HG03432 (cell line): ENCODE results near the gene ERP29.
"Not testable (repeated sequence)": the region's sequence is repeated elsewhere in the genome, so short reads cannot be mapped to it uniquely, and the experiment has no call there.

Source experiments
- ATAC-seq: cut with Tn5 transposase; IDR thresholded peaks from one replicate; pipeline ENCODE4 v1.9.1; 2021; ENCODE audit warnings: mild to moderate bottlenecking, moderate library complexity; ENCODE audit not compliant: unreplicated experiment

Gene ERP29

DNA sequence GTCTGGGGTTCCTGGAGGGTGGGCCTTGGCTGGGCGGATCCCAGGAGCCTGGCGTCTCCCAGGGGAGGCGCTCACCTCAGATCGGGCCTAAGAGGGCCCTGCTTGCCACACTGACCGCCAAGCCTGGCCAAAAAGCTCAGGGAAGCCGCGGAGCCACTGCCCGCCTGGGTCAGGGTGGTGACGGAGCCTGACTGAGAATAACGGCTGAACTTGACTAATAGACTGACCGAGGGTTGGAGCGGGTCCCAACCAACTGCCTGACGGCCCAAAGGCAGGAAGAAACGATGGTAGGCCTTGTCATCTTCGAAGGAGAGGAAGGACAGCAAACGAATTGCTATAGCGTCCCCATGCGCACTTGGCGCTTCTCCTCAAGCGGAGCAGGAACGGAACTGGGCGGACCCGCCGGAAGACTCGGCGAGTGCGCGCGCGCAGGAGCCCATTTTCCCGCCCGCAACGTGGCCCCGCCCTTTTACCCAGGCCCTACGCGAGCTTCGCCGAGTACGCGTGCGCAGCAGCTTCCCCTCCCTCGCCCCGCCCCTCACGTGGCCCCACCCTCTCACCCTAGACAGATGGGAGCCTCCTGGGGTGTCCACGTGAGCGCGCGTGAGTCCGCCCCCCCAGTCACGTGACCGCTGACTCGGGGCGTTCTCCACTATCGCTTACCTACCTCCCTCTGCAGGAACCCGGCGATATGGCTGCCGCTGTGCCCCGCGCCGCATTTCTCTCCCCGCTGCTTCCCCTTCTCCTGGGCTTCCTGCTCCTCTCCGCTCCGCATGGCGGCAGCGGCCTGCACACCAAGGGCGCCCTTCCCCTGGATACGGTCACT lies at the start of gene ERP29, which contains the start of gene TMEM116:
Gene ERP29, plus strand, starts transcription at position 652 of the 826 bp plus-strand sequence. Its CDS starts 40 bp downstream, at position 692.
Gene TMEM116, minus strand, starts transcription at position 391 of the 826 bp plus-strand sequence. CDS start 7,895 bp downstream, outside the sequence.
- ATAC-seq = peak; percentile 75

DNA sequence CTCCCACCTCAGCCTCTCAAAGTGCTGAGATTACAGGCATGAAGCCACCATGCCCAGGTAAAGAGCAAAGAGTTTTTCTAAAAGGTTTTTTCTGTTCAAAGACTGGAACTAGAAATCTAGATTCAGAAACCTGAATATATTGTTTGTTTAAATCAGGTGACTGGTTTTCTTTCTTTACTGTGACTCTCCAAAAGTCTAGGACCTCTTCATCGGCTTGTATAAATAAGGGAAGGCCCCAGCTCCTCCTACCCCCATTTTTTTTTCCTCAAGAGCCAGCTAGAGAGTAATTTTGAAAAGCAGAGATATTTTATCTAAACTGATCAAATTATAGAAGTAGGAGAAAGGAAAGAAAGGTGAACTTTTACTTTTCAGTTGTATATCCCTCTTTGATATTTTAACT lies 48.3 kb upstream of the ERP29 start:
- ATAC-seq = no peak

DNA sequence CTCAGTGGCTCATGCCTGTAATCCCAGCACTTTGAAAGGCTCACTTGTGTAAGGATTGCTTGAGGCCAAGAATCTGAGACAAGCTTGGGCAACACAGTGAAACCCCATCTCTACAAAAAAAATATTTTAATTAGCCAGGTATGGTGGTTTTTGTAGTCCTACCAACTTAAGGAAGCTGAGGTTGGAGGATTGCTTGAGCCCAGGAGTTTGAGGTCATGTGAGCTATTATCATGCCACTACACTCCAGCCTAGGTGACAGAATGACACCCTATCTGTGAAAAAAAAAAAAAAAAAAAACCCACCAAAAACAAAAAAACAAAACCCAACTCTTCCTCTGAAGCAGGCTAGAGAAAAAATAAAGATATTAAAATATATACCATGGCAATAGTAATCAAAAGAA lies 41.4 kb upstream of the ERP29 start:
- ATAC-seq = no peak

DNA sequence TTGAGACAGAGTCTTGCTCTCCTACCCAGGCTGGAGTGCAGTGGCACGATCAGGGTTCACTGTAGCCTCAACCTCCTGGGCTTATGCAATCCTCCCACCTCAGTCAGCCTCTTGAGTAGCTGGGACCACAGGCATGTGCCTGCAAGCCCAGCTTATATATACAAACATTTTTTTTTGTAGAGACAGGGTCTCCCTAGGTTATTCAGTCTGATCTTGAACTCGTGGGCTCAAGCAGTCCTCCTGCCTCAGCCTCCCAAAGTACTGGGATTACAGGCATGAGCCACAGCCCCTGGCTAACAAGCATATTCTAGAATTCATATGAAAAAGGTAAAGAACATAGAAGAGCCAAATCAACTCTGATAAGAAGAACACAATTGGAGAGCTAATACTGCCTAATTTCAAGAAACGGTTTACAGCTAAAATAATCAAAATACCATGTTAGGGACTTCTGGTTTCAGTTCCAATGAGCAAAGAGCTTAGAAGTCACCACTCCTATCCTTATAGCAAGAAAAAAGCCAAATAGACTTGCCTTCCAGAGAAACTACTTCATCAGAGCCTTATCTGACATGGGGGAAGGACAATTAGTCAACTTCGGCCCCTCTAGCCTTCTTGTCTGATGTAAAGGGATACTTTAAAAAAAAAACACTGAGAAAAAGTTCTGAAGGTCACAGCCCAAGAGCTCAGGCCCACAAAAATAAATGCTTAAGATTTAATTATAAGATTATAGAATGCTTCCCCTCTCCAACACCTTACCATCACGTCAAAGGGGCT lies 37.9 kb upstream of the ERP29 start:
- ATAC-seq = no peak

DNA sequence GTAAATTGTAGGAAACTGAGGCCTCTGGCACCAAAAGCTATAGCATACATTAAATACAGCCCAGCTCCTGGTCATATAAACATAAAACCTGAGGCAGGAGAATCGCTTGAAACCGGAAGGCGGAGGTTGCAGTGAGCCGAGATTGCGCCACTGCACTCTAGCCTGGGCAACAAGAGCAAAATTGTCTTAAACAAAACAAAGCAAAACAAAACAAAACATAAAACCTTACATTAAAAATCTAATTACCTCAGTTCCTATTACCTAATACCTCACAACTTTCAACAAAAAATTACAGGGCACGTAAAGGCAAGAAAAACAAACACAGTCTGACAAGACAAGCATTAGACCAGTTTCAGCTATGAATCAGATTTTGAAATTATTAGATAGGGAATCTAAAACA lies 36.9 kb upstream of the ERP29 start:
- no peak for ATAC-seq

DNA sequence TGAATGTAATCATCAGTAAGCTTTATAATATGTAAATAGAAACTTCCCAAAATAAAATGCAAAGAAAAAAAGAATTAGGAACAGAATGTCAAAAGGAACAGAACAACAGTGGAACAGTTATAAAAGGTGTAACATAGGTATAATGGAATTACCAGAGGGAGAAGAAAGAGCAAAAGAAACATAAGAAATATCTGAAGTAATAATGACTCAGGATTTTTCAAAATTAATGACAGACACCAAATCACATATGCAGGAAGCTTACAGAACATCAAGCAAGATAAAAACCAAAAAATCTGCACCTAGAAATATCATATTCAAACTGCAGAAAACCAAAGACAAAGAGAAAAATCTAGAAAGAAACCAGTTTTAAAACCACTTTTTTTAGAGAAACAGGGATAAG lies 36.4 kb upstream of the ERP29 start:
- no peak for ATAC-seq

DNA sequence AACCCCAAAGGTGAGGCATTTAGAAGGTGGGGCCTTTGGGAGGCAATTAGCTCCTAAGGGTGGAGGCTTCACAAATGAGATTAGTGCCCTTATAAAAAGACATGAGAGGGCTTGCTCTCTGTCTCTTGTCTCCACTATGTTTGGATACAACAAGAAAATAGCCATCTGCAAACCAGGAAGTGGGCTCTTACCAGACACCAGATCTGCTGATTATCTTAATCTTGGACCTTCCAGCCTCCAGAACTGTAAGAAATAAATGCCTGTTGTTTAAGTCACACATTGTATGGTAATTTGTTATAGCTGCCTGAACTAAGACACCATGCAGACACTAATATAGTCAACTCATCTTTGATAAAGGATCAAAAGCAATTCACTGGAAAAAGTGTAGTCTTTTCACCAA lies 34.7 kb upstream of the ERP29 start:
- ATAC-seq = no peak

DNA sequence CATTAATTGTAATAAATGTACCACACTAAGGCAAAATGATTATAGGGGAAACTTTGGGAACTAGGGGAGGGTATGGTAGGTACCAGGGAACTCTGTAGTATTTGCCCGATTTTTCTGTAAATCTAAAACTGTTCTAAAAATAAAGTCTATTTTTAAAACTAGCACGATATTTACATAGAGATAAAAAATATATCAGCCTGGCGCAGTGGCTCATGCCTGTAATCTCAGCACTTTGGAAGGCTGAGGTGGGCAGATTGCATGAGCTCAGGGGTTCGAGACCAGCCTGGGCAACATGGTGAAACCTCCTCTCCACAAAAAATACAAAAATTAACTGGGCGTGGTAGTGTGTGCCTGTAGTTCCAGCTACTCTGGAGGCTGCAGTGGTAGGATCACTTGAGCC lies 32.6 kb upstream of the ERP29 start:
- no peak for ATAC-seq

DNA sequence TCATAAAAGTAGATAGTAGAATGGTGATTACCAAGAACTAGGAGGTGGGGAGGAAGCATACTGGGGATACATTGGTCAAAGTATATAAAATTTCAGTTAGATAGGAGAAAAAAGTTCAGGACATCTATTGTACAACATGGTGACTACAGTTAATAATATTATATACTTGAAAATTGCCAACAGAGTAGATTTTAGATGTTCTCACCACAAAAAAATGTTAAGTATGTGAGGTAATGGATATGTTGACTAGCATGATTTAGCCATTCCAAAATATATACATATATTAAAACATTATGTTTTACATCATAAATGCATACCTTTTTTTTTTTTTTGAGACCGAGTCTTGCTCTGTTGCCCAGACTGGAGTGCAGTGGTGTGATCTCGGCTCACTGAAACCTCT lies 31.2 kb upstream of the ERP29 start:
- ATAC-seq = no peak

DNA sequence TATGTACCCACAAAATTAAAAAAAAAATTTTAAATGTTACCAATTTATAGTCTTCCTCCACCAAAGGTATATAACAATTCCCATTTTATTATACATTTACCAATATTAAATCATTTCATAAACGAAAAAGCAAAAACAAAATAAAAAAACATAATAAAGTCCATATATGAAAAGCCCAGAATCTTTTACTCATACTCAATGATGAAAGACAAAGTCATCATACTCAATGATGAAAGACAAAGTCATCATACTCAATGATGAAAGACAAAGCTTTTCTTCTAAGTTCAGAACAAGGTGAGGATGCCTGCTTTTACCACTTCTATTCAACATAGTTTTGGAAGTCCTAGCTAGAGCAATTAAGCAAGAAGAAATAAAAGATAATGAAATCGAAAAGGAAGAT lies 28.4 kb upstream of the ERP29 start:
- no peak for ATAC-seq

DNA sequence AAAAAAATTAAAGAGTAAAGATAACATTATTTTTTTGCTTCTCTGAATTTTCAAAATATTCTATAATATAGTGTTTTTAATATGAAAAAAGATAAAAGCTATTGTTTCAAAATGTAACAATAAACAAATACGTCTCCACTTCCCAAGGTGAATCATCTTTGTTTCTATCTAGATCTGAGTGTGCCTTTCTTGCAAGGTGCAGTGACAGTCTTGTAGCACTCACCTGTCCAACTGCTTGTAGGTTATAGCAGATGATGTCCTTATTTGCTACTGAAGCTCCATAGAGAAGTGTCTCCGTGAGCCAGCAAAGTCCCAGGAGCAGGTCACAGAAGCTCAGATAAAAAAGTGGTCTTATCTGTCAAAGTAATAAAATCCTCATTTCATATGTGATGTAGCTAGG lies 21.7 kb upstream of the ERP29 start:
- no peak for ATAC-seq

DNA sequence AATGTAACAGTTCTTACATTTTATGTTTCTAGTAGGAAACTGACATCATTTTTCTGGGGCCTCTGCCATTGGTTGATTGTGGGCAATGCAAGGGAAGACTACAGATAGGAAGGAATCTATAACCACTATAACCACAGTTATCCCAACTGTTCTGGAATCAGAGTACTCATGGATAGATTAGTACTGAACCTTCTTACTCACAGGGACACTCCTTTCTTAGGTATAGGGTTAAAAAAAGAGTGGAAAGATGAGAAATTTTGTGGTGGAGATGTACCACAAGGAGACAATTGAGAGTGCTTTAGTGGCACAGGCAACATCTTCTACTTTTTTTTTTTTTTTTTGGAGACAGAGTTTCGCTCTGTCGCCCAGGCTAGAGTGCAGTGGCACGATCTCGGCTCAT lies 21.3 kb upstream of the ERP29 start:
- no peak for ATAC-seq

DNA sequence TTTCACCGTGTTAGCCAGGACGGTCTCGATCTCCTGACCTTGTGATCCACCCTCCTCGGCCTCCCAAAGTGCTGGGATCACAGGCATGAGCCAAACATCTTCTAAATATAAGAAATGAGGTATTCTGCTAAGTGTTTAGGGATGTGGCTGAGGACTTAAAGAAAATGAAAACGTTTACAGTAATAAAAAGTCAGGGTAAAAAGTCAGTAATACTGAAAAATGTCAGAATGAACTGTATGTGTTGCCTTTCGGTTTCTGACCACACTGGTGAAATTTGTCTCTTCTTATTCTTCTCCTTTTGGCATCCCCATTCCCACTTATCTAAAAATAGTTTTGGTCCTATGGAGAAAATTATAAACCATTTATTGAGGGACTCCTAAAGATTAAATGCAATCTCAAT lies 20.8 kb upstream of the ERP29 start:
- ATAC-seq = no peak

DNA sequence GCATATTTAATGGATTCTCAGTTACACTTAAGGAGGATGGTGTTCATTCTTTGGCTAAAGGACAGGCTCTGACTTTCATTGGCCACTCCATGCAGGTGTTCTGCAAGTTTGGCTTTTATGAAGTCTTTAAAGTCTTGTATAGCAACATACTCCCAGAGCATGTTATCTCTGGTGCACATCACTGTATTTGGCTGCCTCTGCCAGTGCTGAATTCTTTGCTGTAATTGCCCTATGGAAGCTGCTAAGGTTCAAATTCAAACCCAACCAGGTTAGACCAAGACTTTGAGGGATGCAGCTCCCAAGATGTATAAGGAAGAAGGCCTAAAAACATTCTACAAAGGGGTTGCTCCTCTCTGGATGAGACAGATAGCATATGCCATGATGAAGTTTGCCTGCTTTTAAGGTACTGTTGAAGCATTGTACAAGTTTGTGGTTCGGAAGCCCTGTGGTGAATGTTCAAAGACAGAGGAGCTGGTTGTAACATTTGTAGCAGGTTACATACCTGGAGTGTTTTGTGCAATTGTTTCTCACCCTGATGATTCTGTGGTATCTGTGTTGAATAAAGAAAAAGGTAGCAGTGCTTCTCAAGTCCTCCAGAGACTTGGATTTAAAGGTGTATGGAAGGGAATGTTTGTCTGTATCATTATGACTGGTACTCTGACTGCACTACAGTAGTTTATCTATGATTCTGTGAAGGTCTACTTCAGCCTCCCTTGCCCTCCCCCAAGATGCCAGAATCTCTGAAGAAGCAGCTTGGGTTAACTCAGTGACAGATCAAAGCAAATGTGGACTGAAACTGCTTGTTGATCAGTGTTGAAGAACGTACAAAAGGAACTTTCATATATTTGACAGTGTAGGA lies 19.7 kb upstream of the ERP29 start:
- ATAC-seq = peak; percentile 52

DNA sequence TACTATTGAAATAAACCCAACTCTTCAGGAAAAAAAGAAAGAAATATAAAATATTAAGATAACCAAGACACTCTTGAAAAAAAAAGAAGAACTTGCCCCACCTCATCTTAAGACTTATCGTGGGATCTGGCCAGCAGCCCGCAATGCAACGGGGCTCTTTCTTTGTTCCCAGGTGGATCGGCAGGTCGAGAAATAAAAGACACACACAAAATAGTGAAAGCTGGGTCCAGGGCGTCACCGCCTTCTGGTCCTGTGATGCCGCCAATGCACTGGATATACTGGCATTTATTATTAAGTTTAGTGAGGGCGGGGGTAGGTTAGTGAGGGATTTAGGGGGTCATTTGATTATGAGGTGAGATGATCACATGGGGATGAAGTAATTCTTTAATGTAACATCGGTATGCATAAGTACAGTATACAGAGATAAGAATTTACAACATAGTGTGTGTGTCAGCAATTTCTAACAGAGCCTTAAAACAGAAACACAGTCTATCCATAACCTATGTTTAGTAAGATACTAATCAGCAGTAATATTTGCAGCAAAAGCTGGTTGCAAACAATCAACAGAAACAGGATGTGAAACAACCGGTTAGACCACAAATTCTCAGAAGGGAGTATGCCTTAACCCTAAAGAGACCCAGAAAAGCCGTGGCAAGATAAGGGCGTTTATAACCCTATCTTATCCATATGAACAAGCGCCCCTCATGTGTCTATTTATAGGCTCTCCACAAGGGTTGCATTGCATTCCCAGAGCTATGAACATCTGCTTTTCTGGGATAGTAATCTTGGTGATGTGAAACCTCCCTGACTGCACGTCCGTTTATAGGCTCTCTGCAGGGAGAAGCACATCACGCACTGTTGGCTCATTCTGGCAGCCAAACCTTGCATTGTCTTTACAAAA lies 18.8 kb upstream of the ERP29 start:
- peak; percentile 9 for ATAC-seq

DNA sequence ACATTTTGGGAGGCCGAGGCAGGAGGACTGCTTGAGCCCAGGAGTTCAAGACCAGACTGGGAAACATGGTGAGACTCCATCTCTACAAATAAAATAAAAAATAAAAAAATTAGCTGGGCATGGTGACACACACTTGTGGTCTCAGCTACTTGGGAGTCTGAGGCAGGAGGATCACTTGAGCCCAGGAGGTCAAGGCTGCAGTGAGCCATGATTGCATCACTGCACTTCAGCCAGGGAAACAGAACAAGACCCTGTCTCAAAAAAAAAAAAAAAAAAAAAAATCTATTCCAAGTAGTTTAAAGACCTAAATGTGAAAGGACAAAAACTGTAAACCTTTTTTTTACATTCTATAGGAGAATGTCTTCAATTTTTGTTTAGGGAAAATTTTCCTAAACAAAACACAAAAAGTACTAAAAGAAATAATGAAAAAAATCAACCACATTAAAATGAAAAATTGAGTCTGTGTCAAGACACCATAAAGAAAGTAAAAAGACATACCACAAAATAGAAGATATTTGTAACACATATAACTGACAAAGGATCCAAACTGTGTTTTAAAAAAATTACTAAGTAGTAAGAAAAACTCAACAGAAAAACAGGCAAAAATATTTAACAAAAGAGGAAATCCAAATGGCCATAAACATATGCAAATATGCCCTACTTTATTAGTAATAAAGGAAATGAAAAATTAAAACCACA lies 17.3 kb upstream of the ERP29 start:
- ATAC-seq = no peak

DNA sequence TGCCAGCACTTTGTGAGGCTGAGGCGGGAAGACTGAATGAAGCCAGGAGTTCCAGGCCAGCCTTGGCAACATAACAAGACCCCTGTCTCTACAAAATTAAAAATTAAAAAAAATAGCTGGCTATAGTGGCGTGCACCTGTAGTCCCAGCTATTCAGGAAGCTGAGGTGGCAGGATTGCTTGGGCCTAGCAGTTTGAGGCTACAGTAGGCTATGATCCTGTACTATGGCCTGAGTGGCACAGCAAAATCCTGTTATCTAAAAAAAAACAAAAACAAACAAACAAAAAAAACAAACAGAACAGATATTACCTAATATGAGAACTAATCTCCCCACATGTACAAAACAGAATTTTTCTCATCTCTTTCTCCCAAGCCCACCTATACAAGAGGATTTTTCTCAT lies 15.9 kb upstream of the ERP29 start:
- ATAC-seq = no peak

DNA sequence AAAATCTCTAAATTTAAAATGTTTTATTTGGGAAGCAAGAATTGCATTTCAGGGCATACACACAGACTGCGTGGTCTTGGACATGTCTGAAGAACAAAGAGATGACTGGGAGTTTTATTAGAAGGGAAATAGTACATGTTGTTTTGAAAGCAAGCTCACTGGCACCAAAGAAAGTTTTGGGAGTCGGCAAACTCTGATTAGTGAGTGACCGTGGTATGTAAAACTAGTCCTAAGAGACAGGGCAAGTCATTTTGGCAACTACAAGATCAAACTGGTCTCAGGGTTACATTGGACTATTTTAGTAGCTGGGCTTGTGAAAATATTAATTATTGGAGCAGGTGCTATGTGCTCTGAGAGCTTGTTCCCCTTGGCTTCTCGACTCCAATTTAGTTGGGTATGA lies 15.2 kb upstream of the ERP29 start:
- ATAC-seq = no peak

DNA sequence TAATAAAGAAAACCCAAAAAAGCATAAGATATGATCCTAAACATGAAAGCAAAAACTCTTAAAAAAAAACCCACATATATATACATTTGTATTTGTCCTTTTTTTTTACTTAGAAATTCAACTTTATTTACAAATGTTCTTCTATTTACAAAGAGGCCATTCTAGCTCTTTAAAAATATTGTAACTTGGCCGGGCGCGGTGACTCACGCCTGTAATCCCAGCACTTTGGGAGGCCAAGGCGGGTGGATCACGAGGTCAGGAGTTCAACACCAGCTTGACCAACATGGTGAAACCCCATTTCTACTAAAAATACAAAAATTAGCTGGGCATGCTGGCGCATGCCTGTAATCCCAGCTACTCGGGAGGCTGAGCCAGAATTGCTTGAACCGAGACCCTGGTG lies 14.1 kb upstream of the ERP29 start:
- ATAC-seq = not testable (repeated sequence)

DNA sequence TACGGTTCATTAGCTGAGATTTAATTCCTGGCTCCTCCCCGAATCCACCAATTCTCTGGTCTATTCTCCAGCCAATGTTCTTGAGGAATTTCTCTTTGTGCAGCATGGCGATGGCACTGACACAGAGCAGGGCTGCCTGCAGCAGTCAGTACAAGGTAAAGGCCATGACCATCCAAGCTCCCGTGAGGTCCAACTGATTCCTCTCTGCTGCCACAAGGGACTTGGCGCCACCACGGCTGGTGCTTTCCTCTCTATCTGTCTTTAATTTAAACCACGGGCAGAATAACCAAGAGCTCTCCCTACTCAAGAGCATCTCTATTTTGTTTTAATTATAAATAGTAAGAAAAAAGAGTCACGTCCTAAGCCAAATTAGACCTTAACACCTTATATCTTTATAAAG lies 12.4 kb upstream of the ERP29 start:
- no peak for ATAC-seq
